Fibroblast of pulmonary artery (primary cell): ENCODE results near the gene PHYHD1.
"Not testable (repeated sequence)": the region's sequence is repeated elsewhere in the genome, so short reads cannot be mapped to it uniquely, and the experiment has no call there.

ENCODE experiments used
- DNase-seq: peaks from one replicate; pipeline ENCODE4 v3.0.0-alpha.2; 2010; ENCODE audit warnings: low read depth
- H3K4me3 ChIP-seq: replicated peaks from 2 replicates; pipeline ENCODE4 v1.5.1; 2011; ENCODE audit warnings: low read depth, mild to moderate bottlenecking, control low read depth, low read length, moderate library complexity
- CTCF ChIP-seq: IDR thresholded peaks from 2 replicates; pipeline ENCODE4 v1.5.1; 2011; ENCODE audit warnings: mild to moderate bottlenecking, control low read depth, low read length, inconsistent platforms; ENCODE audit errors: missing control alignments

PHYHD1 gene

DNA sequence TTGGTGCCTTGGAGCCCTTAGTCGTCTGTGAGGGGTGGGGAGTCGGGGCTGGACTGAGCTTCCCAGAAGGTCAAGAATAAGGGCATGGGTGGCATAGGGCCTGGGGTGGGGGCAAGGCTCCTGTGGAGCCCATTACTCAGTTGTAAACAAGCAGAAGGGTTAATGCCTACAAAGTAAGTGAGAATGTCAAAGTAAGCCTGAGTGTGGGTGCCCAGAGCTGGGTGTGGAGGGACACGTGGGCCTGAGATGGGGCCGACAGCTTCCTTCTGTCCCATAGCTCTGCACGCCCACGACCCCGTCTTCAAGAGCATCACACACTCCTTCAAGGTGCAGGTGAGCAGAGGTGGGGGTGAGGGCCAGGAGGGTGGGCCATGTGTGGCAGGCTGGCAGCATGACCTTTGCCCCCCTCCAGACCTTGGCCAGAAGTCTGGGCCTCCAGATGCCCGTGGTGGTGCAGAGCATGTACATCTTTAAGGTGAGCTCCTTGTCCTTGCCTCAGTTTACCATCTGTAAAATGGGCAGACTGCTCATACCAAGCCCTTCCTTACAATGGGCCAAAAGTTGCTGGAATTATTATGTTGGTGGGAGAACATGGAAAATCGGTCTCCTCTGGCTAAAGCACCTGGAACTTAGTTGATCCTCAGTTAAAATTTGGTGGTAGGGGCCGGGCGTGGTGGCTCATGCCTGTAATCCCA is 15.5 kb downstream of the PHYHD1 start:
- no peak overlapping the region for H3K4me3 ChIP-seq
- no peak for TF ChIP-seq CTCF
- no peak for DNase-seq

- DNase-seq = no peak
- no peak for TF ChIP-seq CTCF
- no peak overlapping the region for H3K4me3 ChIP-seq
These were observed 16.8 kb downstream of the PHYHD1 start for GRCh38 chr9:128937310-128938165.

DNA sequence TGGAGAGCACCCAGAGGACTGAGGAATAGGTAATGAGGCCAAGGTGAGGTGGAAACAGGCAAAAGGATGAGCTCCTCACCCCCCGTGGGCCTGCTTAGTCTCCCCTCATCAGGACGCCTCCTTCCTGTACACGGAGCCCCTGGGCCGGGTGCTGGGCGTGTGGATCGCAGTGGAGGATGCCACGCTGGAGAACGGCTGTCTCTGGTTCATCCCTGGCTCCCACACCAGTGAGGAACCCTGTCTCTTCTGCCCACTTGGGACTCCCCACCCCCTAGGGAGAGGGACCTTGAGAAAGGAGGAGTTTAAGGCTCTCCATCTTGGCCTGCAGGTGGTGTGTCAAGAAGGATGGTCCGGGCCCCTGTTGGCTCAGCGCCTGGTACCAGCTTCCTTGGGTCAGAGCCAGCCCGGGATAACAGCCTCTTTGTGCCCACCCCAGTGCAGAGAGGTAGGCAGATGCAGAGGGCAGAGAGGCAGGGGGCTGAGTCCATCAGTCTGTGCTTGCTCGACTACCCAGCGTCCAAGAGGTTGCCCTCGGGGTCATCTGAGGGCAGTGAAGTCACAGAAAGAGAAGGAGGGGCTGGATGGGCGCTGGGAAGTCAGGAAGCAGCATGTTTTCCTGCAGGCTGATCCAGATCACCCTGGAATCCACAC is 19.6 kb downstream of the PHYHD1 start:
- no peak for DNase-seq
- TF ChIP-seq CTCF = no peak
- no peak overlapping the region for H3K4me3 ChIP-seq

GRCh38 chr9:128940946-128941755 is 20.4 kb downstream of the PHYHD1 start:
- no peak overlapping the region for H3K4me3 ChIP-seq
- TF ChIP-seq CTCF = no peak
- no peak for DNase-seq

DNA sequence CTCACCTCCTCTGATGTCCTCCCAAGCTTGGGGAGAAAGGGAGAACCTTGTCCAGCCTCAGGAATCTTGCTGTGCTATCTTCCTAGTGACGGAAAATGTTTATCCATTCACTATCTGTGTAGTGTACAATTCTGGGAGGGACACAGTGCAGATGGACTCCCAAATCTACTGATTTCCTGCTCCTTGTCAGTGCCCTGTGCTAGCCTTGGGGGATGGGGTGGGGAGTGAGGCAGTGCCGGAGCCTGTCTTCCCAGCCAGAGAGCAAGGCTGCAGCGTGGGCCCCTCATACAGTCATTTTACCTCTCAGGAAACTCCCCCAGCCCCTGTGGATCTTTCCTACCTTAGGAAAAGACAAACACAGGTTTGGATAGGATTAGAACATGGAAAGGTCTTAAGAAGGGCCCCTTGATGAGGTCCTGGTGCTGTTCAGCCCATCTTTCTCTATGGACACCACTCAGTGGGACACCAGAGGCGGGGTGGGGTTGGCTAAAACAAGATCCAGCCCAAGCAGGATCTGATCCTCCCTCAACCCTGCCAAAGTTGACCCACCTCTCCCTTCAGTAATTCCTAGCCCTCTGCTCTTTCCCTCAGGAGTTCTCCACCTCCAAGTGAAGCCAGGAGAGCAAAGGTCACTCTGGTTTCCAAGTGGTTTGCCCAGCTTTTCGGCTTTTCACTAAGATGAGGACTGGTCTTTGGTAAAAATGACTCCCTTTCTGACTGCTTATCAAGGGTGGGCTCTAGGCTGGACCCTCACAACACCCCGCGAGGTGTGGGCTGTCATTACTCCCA is 23.2 kb downstream of the PHYHD1 start:
- no peak for DNase-seq
- no peak for TF ChIP-seq CTCF

GRCh38 chr9:128944966-128945365 is 24.2 kb downstream of the PHYHD1 start:
- H3K4me3 ChIP-seq, DNase-seq: not testable (repeated sequence)

More for the DNA sequence above, 23.2 kb downstream of the PHYHD1 start:
- H3K4me3 ChIP-seq = no peak overlapping the region
